Activated CD8-positive, alpha-beta T cell treated with anti-CD3 and anti-CD28 coated beads for 36 hours (primary cell): ENCODE results near the gene IKBKE. TPM values are rescaled to one million over a fixed set of nuclear protein-coding genes. Genes with fewer than 3 reads are reported as not detected.
"Not testable (repeated sequence)": the region's sequence is repeated elsewhere in the genome, so short reads cannot be mapped to it uniquely, and the experiment has no call there.

Experiments used
- ATAC-seq: fragments of 200-7000 bp; cut with Tn5 transposase; one replicate; pipeline ENCODE4 v1.10.0; 2021; ENCODE audit warnings: mild to moderate bottlenecking, moderate library complexity
- CTCF ChIA-PET: fragments of 350-600 bp; sonication (Branson Sonifier 250); formaldehyde crosslinking; loops from one replicate; lab custom pipeline; 2021; ENCODE audit warnings: antibody characterized with exemption; lab: Charles Lee
- POLR2A ChIA-PET: fragments of 350-600 bp; sonication (Branson Sonifier 250); formaldehyde crosslinking; loops from one replicate; lab custom pipeline; 2021; ENCODE audit warnings: antibody characterized with exemption; lab: Charles Lee
- DNase-seq: peaks from one replicate; pipeline ENCODE4 v3.0.0-alpha.2; 2020
- H3K27ac Mint-ChIP-seq: one replicate; pipeline ENCODE4 v1.8.0; 2021; ENCODE audit warnings: mild to moderate bottlenecking, mixed read lengths
- H3K27me3 Mint-ChIP-seq: one replicate; pipeline ENCODE4 v1.8.0; 2021; ENCODE audit warnings: mixed read lengths
- H3K36me3 Mint-ChIP-seq: one replicate; pipeline ENCODE4 v1.8.0; 2021; ENCODE audit warnings: low read depth, mixed read lengths
- H3K4me1 Mint-ChIP-seq: one replicate; pipeline ENCODE4 v1.8.0; 2021; ENCODE audit warnings: low read depth, mixed read lengths
- H3K4me3 Mint-ChIP-seq: one replicate; pipeline ENCODE4 v1.8.0; 2021; ENCODE audit warnings: mild to moderate bottlenecking, moderate library complexity, mixed read lengths
- H3K9me3 Mint-ChIP-seq: one replicate; pipeline ENCODE4 v1.8.0; 2021; ENCODE audit warnings: mixed read lengths
- intact Hi-C: fragments of 100-400 bp; cut with micrococcal nuclease; formaldehyde crosslinking; loops from one replicate; pipeline ENCODE4 v1.10.0; 2022
- total RNA-seq, 2 experiments: library from RNA; stranded (reverse); gene quantifications; one replicate each; pipeline ENCODE4 v1.2.3, GENCODE V29; 2021
- TF ChIP-seq, protein P1 (sequence below): fragments of 200-600 bp; IDR thresholded peaks from one replicate; pipeline ENCODE4 v1.8.0; 2022; ENCODE audit warnings: antibody characterized with exemption, mild to moderate bottlenecking

IKBKE gene
- total RNA-seq, 2 experiments from 2014 or later, result 14.3 to 14.9 TPM

DNA sequence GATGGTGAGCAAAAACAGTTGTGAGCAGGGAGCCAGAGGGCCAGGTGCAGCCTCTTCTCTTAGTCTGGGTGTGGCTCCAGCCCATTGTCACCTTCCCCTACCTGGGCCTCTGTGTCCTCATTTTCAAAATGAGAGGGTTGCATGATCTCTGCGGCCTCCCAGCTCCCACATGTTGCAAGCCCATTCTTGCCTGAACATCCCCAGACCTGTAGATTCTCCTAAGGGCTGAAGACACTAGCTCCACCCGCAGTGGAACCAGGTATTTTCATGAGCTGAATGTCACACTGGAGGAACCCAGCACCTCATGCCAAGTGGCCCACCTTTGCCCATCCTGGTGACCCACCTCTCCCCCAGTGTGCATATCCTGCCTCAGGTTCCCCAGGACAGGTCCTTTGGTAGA, 12.3 kb downstream of the IKBKE start:
- no peaks in the 10 kb centered on the region for H3K27me3 Mint-ChIP-seq
- ChIA-PET CTCF (interaction anchor here (0.6 to 9.2 kb wide), 7 partner anchors 8 to 183 kb away, joined by 3 to 112 read pairs (median 3); no protein-coding TSS in a partner anchor), POLR2A (interaction anchor here (1.1 kb wide), 1 partner anchor 8 kb away, joined by 3 read pairs; no protein-coding TSS in a partner anchor)
- no peak overlapping the region for H3K4me3 Mint-ChIP-seq
- TF ChIP-seq, protein P1, sequence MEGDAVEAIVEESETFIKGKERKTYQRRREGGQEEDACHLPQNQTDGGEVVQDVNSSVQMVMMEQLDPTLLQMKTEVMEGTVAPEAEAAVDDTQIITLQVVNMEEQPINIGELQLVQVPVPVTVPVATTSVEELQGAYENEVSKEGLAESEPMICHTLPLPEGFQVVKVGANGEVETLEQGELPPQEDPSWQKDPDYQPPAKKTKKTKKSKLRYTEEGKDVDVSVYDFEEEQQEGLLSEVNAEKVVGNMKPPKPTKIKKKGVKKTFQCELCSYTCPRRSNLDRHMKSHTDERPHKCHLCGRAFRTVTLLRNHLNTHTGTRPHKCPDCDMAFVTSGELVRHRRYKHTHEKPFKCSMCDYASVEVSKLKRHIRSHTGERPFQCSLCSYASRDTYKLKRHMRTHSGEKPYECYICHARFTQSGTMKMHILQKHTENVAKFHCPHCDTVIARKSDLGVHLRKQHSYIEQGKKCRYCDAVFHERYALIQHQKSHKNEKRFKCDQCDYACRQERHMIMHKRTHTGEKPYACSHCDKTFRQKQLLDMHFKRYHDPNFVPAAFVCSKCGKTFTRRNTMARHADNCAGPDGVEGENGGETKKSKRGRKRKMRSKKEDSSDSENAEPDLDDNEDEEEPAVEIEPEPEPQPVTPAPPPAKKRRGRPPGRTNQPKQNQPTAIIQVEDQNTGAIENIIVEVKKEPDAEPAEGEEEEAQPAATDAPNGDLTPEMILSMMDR, result no peak
- H3K9me3 Mint-ChIP-seq, result no peaks in the 10 kb centered on the region
- no peak for DNase-seq
- peaks cover 11% of the 10 kb centered on the region for H3K36me3 Mint-ChIP-seq
- ATAC-seq, result no peak
- peaks cover 16% of the 10 kb centered on the region for H3K4me1 Mint-ChIP-seq
- intact Hi-C loops, result no loop called here
- peak overlapping the region; percentile 31 for H3K27ac Mint-ChIP-seq

DNA sequence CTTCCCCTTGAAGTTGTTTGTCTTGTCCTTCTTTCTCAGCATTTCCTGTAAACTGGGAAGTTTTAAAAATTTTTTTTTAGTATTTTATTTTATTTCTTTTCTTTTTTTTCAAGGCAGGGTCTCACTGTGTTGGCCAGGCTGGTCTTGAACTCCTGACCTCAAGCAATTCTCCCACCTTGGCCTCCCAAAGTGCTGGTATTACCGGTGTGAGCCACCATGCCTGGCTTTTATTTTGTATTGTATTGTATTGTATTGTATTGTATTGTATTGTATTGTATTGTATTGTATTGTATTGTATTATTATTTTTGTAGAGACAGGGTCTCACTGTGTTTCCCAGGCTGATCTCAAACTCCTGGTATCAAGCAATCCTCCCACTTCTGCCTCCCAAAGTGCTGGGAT, 13.6 kb downstream of the IKBKE start:
- peaks cover 16% of the 10 kb centered on the region for H3K4me1 Mint-ChIP-seq
- intact Hi-C loops, ATAC-seq, H3K4me3 Mint-ChIP-seq, H3K27me3 Mint-ChIP-seq, POLR2A ChIA-PET, H3K36me3 Mint-ChIP-seq, DNase-seq, H3K9me3 Mint-ChIP-seq: not testable (repeated sequence)
- CTCF ChIA-PET, result interaction anchor here (8.5 to 9.2 kb wide), 2 partner anchors 19 to 181 kb away, joined by 108 to 112 read pairs; no protein-coding TSS in a partner anchor
- peak overlapping the region; percentile 20 for H3K27ac Mint-ChIP-seq

DNA sequence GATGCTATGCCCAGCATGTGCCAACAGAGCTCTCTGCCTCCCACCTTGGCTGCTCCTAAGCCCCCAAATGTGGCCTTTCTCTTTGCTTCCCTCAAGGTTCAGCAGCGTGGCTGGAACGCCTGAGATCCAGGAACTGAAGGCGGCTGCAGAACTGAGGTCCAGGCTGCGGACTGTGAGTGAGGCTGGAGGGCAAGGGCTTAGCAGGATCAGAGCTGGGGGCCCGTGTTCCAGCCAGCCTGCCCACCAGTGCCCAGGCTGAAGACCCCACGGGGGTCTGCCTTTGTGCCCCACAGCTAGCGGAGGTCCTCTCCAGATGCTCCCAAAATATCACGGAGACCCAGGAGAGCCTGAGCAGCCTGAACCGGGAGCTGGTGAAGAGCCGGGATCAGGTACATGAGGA, 14.6 kb downstream of the IKBKE start:
- POLR2A ChIA-PET, result no interaction called here

DNA sequence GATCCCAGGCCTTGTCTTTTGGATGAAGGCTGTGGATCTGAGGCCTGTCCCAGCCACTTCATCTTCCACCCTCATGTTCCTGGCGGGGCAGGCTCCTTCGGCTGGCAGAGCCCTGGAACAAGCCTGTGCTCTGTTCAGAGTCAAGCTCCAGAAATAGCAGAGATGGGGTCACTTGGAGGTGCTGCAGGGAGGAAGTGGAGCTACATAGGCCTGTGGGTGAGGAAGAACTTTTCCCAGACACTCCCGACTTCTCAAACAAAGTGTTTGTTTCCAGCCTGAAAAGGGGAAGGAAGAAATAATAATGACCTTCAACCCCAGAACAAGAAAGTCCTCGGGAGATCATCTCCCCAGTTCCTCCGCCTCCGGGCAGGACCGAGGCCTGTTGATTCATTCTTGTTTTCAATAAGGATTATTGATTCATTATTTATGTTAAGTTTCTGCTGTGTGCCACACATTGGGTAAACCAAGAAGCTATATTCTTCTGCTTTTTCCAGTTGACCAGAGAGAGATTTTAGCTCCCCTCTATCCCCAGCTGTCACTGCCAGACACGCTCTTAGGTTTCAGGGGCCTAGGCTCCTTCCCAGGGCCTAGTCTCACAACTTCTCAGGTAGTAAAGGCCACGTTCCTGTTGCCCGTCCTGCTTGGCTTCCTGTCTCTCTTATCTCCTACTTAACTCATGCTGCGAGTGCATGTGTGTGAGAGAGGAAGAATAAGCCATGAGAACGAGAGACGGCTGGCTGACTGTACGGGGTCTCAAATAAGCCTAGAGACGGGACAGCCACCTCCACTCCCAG, 16.9 kb downstream of the IKBKE start:
- POLR2A ChIA-PET, result no interaction called here
- H3K4me1 Mint-ChIP-seq, result peaks cover 2% of the 10 kb centered on the region
- ATAC-seq (no peak), DNase-seq (no peak)
- TF ChIP-seq, protein P1, result no peak
- H3K36me3 Mint-ChIP-seq, result peaks cover 2% of the 10 kb centered on the region
- intact Hi-C loops, result no loop called here
- CTCF ChIA-PET, result interaction anchor here (1.1 to 5.9 kb wide), 3 partner anchors 9 to 205 kb away, joined by 3 to 84 read pairs (median 4); no protein-coding TSS in a partner anchor
- no peak overlapping the region for H3K27ac Mint-ChIP-seq
- no peaks in the 10 kb centered on the region for H3K27me3 Mint-ChIP-seq
- no peaks in the 10 kb centered on the region for H3K9me3 Mint-ChIP-seq
- no peak overlapping the region for H3K4me3 Mint-ChIP-seq

More for the DNA sequence above, 14.6 kb downstream of the IKBKE start:
- H3K36me3 Mint-ChIP-seq, result peaks cover 3% of the 10 kb centered on the region
- TF ChIP-seq, protein P1, result no peak
- intact Hi-C loops, result no loop called here
- no peak for DNase-seq
- CTCF ChIA-PET, result interaction anchor here (0.8 to 1.3 kb wide), 4 partner anchors 11 to 151 kb away, joined by 3 to 4 read pairs (median 3); partner anchors contain the start of gene DYRK3
- H3K4me1 Mint-ChIP-seq, result peaks cover 7% of the 10 kb centered on the region
- no peak overlapping the region for H3K4me3 Mint-ChIP-seq
- H3K27ac Mint-ChIP-seq, result no peak overlapping the region
- H3K27me3 Mint-ChIP-seq, result no peaks in the 10 kb centered on the region
- no peaks in the 10 kb centered on the region for H3K9me3 Mint-ChIP-seq
- no peak for ATAC-seq

DNA sequence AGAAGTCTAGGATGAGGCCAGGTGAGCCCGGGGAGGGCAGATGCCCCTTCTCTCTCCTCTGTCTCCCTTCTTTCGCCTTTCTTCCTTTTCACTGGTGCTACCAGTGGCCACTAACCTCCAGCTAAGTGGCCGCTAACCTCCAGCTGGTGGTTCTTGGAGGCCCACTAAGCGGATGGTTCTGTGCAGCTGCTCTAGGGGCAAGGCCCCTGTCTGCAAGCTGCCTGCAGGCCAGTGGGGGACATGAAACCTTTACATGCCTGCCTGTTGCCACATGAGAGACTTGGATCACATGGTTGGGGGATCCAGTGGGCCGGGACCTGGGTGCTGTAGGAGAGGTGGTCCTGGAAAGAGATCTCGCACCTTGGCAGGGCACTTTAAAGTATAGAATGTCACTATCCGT, 17.7 kb downstream of the IKBKE start:
- peaks cover 2% of the 10 kb centered on the region for H3K36me3 Mint-ChIP-seq
- ChIA-PET CTCF (interaction anchor here (1.1 to 5.9 kb wide), 5 partner anchors 8 to 204 kb away, joined by 3 to 85 read pairs (median 45); no protein-coding TSS in a partner anchor), POLR2A (no interaction called here)
- H3K27me3 Mint-ChIP-seq, result no peaks in the 10 kb centered on the region
- no peak overlapping the region for H3K4me3 Mint-ChIP-seq
- H3K27ac Mint-ChIP-seq, result peak overlapping the region; percentile 30
- DNase-seq (no peak), ATAC-seq (no peak)
- intact Hi-C loops, result no loop called here
- TF ChIP-seq, protein P1, result no peak
- H3K9me3 Mint-ChIP-seq, result no peaks in the 10 kb centered on the region
- H3K4me1 Mint-ChIP-seq, result peaks cover 2% of the 10 kb centered on the region
